K562 (cell line): ENCODE results near the gene SLC16A9. TPM values are rescaled to one million over a fixed set of nuclear protein-coding genes. Genes with fewer than 3 reads are reported as not detected.

Source experiments
- ADNP ChIP-seq: fragments of 200-800 bp; sonication (Bioruptor generic); IDR thresholded peaks from 2 replicates; pipeline ENCODE4 v1.6.1; 2016; ENCODE audit warnings: missing genetic modification characterization, missing compliant biosample characterization
- ATF6 ChIP-seq: sonication (generic); formaldehyde crosslinking; IDR thresholded peaks from 2 replicates; pipeline ENCODE4 v1.4.0; 2020; ENCODE audit warnings: mild to moderate bottlenecking, missing genetic modification reagents
- CBX5 ChIP-seq: IDR thresholded peaks from 2 replicates; pipeline ENCODE4 v1.6.1; 2014; ENCODE audit warnings: low read depth, borderline replicate concordance
- CHD2 ChIP-seq: IDR thresholded peaks from 2 replicates; pipeline ENCODE4 v1.6.1; 2011; ENCODE audit warnings: low read depth, low read length
- CREBBP ChIP-seq: IDR thresholded peaks from one replicate; pipeline ENCODE4 v1.6.1; 2012; ENCODE audit warnings: low read depth, mild to moderate bottlenecking, control low read depth, inconsistent platforms, low read length
- ETS2 ChIP-seq: IDR thresholded peaks from 2 replicates; pipeline ENCODE4 v1.6.1; 2016; ENCODE audit warnings: borderline replicate concordance, missing genetic modification characterization, mild to moderate bottlenecking, moderate library complexity, missing compliant biosample characterization; ENCODE audit not compliant: poor library complexity, severe bottlenecking
- HDAC6 ChIP-seq: IDR thresholded peaks from 2 replicates; pipeline ENCODE4 v1.6.1; 2012; ENCODE audit warnings: low read depth, mild to moderate bottlenecking, control low read depth, inconsistent platforms, low read length, moderate library complexity
- LARP7 ChIP-seq: fragments of 450-650 bp; IDR thresholded peaks from 2 replicates; pipeline ENCODE4 v1.6.1; 2016
- NFRKB ChIP-seq: fragments of 450-650 bp; IDR thresholded peaks from 2 replicates; pipeline ENCODE4 v1.6.1; 2016; ENCODE audit warnings: low read depth
- NR1H2 ChIP-seq: sonication (generic); formaldehyde crosslinking; IDR thresholded peaks from 2 replicates; pipeline ENCODE4 v1.4.0; 2020; ENCODE audit warnings: mild to moderate bottlenecking, missing genetic modification reagents
- SMAD2 ChIP-seq: fragments of 150-350 bp; IDR thresholded peaks from 2 replicates; pipeline ENCODE4 v1.6.1; 2014; ENCODE audit warnings: low read depth, mild to moderate bottlenecking, low read length
- TEAD4 ChIP-seq, 2 experiments: sonication (generic) in 1 of 2; formaldehyde crosslinking in 1 of 2; IDR thresholded peaks; 2 replicates each; pipeline versions ENCODE4 v1.6.1 to v1.8.0; 2012 to 2022; ENCODE audit warnings: borderline replicate concordance in 1 of 2, inconsistent platforms in 1 of 2, low read length in 1 of 2, mild to moderate bottlenecking in 1 of 2, missing genetic modification reagents in 1 of 2
- XRCC4 ChIP-seq: IDR thresholded peaks from one replicate; pipeline ENCODE4 v1.6.1; 2011; ENCODE audit not compliant: insufficient read depth, insufficient read length; ENCODE audit errors: extremely low read depth
- ZFP91 ChIP-seq: sonication (generic); formaldehyde crosslinking; IDR thresholded peaks from 2 replicates; pipeline ENCODE4 v1.8.0; 2022; ENCODE audit warnings: mild to moderate bottlenecking, missing genetic modification reagents
- ZNF274 ChIP-seq: IDR thresholded peaks from 2 replicates; pipeline ENCODE4 v1.6.1; 2011; ENCODE audit warnings: low read depth, mild to moderate bottlenecking, low read length, moderate library complexity, borderline replicate concordance
- ZNF41 ChIP-seq: fragments of 250-450 bp; sonication (Bioruptor Pico); conservative IDR thresholded peaks from 2 replicates; pipeline ENCODE4 v1.4.0; 2020; ENCODE audit warnings: mild to moderate bottlenecking
- polyA plus RNA-seq, 8 experiments: library from polyadenylated mRNA; depleted of rRNA in 4 of 8; stranded (reverse) in 5 of 8; unstranded in 3 of 8; fragments of >200 nt; fragmentation: Nextera tagmentation in 2 of 8; fragmentation: Illumina TruSeq in 1 of 8; extraction: Ambion mirVana in 2 of 8; extraction: Trizol in 1 of 8; gene quantifications; 2 replicates each; pipeline versions ENCODE4 v1.2.1 to v1.2.3, GENCODE V29; 2011 to 2014; ENCODE audit warnings: inconsistent platforms in 1 of 8, missing spikeins in 1 of 8
- total RNA-seq, 7 experiments: library from RNA; depleted of rRNA in 6 of 7; stranded (reverse); fragments of >200 nt in 6 of 7; fragmentation: Illumina TruSeq in 2 of 7; extraction: Trizol in 2 of 7; gene quantifications; 2 replicates each; pipeline versions ENCODE4 v1.2.1 to v1.2.3, GENCODE V29; 2011 to 2021; ENCODE audit warnings: low replicate concordance in 1 of 7
- TF ChIP-seq, protein P1 (sequence below), 2 experiments: fragments of 450-650 bp; conservative IDR thresholded peaks; 2 replicates each; pipeline ENCODE4 v1.6.1; 2017; ENCODE audit warnings: mild to moderate bottlenecking in 2 of 2, moderate library complexity in 2 of 2
- TF ChIP-seq, protein P2 (sequence below): fragments of 250-450 bp; sonication (Bioruptor Pico); IDR thresholded peaks from 2 replicates; pipeline ENCODE4 v1.5.1; 2021; ENCODE audit warnings: mild to moderate bottlenecking
- TF ChIP-seq, protein P3 (sequence below): sonication (generic); formaldehyde crosslinking; IDR thresholded peaks from 2 replicates; pipeline ENCODE4 v1.8.0; 2022; ENCODE audit warnings: missing genetic modification reagents, mild to moderate bottlenecking, moderate library complexity, borderline replicate concordance

Gene SLC16A9
- total and polyA plus RNA-seq, 9 of the 15 experiments (the other 6 are each of a cell fraction or from before 2014, with no cell fraction given): 0.90 to 6.4 (median 2.1) TPM

GRCh38 chr10:59709395-59710125 is at the start of gene SLC16A9 (continued):
- TF ChIP-seq, protein P1, sequence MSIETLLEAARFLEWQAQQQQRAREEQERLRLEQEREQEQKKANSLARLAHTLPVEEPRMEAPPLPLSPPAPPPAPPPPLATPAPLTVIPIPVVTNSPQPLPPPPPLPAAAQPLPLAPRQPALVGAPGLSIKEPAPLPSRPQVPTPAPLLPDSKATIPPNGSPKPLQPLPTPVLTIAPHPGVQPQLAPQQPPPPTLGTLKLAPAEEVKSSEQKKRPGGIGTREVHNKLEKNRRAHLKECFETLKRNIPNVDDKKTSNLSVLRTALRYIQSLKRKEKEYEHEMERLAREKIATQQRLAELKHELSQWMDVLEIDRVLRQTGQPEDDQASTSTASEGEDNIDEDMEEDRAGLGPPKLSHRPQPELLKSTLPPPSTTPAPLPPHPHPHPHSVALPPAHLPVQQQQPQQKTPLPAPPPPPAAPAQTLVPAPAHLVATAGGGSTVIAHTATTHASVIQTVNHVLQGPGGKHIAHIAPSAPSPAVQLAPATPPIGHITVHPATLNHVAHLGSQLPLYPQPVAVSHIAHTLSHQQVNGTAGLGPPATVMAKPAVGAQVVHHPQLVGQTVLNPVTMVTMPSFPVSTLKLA (conservative IDR thresholded peaks at IDR 0.05): 0 out of 4 replicates have a peak, but pooled peaks of 1 of the 2 experiments have one; percentile 30
- TF ChIP-seq ADNP (tag): no peak
- TF ChIP-seq CREBBP: no peak
- peak; percentile 96 for TF ChIP-seq ZNF41 (CRISPR knock-in tag)
- TF ChIP-seq HDAC6: no peak
- TF ChIP-seq, protein P2, sequence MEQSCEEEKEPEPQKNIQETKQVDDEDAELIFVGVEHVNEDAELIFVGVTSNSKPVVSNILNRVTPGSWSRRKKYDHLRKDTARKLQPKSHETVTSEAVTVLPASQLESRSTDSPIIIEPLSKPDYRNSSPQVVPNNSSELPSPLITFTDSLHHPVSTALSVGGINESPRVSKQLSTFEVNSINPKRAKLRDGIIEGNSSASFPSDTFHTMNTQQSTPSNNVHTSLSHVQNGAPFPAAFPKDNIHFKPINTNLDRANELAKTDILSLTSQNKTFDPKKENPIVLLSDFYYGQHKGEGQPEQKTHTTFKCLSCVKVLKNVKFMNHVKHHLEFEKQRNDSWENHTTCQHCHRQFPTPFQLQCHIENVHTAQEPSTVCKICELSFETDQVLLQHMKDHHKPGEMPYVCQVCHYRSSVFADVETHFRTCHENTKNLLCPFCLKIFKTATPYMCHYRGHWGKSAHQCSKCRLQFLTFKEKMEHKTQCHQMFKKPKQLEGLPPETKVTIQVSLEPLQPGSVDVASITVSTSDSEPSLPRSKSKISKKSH (CRISPR knock-in tag): 0 out of 2 replicates have a peak, but pooled peaks have one; percentile 32
- TF ChIP-seq, protein P3, sequence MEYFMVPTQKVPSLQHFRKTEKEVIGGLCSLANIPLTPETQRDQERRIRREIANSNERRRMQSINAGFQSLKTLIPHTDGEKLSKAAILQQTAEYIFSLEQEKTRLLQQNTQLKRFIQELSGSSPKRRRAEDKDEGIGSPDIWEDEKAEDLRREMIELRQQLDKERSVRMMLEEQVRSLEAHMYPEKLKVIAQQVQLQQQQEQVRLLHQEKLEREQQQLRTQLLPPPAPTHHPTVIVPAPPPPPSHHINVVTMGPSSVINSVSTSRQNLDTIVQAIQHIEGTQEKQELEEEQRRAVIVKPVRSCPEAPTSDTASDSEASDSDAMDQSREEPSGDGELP (CRISPR knock-in tag): 0 out of 2 replicates have a peak, but pooled peaks have one; percentile 18
- TF ChIP-seq SMAD2: no peak
- TF ChIP-seq XRCC4: no peak
- no peak for TF ChIP-seq NFRKB
- TF ChIP-seq NR1H2: no peak
- no peak for TF ChIP-seq ETS2 (tag)
- no peak for TF ChIP-seq TEAD4 (IDR thresholded peaks at IDR 0.05; ENCODE audit: low read length)
- TF ChIP-seq TEAD4 (CRISPR knock-in tag; IDR thresholded peaks at IDR 0.05; ENCODE audit: borderline replicate concordance): no peak
- no peak for TF ChIP-seq LARP7
- no peak for TF ChIP-seq ATF6 (CRISPR knock-in tag)
- TF ChIP-seq ZFP91 (CRISPR knock-in tag): no peak
- no peak for TF ChIP-seq CBX5
- no peak for TF ChIP-seq CHD2
- no peak for TF ChIP-seq ZNF274
